Measurements from ENCODE around the gene ADCY7. TPM values are rescaled to one million over a fixed set of nuclear protein-coding genes. Genes with fewer than 3 reads are reported as not detected.

The ADCY7 gene
- polyA plus RNA-seq, 4 donors: 5.2 to 10.9 (median 8.1) TPM

DNA sequence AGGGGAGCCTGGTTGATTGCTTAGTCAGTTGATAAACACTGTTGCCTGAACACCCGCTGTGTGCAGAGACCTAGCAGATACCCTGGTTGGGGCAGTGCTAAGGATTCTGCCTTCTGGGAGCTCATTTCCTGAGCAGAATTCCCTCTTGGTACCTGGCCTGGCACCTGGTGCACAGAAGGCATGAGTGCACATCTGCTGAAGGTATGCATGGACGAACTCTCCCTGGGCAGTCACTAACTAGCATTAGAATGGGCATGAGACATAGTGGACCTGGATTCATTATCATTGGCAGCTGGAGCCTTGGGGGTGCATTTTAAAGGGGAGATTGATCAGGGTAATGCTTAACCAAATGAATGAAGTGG is 13.1 kb downstream of the ADCY7 start:
- DNase-seq (ENCODE audit: low read depth in 4 of 4, low spot score in 2 of 4): no peak

DNA sequence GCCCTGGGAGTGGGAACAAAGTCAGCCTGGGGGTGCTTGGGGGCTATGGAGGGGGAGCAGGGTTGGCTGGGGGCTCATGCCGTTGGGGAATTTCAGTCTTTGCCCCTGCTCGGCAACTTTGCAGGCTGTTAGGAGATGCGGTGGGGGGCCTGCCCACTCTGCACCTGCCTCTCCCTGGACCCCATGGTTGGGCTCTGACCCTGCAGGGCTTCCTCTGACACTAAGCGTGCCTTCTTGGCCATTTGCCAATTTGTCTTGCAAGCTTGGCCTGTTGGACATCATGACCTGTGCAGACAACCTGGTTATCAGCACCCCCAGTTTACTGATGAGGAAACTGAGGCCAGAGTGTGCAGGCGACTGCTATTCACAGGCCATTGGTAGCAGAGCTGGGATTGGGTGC is 14.6 kb downstream of the ADCY7 start:
- DNase-seq (ENCODE audit: low read depth in 4 of 4, low spot score in 2 of 4): no peak

DNA sequence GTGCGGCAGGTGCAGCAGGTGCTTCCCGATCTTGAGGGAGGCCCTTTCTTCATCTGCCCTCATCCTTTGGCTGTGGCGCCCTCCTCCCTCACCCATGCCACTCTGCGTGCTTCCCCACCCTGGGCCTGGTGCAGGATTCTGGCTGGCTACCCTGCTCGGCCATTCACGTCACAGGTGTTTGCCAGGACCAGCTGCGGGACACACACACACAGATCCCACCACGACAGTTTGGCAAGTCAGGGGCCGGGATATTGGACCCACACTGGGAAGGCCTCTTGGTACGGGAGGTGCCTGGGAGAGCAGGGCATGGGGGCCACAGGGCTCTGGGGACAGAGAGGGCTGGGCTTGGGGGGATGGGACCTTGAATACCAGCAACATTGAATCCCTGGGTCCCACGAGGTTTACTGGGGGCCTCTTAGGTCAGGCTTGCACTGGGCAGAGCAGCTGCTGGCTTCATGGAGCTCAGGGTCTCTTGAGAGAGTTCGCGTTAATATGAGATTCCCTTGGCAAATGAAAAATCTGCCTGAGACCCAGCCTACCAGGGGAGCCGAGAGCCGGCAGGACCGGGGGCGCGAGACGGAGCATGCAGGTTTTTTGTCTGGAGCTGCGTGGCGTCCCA is 15.1 kb downstream of the ADCY7 start:
- DNase-seq (ENCODE audit: low read depth in 4 of 4, low spot score in 2 of 4): no peak

DNA sequence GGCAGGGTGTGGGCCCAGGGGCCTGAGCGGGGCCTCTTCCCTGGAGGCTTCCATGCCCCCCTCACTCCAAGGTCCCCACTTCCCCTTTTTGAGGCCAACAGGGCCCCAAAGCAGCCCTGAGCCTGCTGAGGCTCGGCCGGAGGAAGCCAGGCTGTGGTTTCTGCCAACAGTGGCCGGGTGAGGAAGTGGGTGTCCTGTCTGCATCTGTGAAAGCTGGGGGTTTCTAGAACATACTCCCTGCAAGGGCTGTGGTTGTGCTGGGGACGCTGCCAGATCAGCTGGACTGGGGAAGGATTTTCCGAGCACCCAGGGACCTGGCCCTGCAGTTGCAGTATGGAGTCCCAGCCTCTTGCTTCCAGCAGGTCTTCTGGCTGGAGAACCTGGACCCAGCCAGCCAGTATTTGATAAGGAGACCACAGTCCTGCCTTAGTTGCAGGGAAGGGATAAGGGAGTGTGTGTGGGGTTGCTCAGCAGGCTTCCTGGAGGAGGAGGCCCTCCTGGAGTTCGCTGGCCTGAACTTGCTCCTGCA is 15.7 kb downstream of the ADCY7 start:
- no peak for DNase-seq (ENCODE audit: low read depth in 4 of 4, low spot score in 2 of 4)

DNA sequence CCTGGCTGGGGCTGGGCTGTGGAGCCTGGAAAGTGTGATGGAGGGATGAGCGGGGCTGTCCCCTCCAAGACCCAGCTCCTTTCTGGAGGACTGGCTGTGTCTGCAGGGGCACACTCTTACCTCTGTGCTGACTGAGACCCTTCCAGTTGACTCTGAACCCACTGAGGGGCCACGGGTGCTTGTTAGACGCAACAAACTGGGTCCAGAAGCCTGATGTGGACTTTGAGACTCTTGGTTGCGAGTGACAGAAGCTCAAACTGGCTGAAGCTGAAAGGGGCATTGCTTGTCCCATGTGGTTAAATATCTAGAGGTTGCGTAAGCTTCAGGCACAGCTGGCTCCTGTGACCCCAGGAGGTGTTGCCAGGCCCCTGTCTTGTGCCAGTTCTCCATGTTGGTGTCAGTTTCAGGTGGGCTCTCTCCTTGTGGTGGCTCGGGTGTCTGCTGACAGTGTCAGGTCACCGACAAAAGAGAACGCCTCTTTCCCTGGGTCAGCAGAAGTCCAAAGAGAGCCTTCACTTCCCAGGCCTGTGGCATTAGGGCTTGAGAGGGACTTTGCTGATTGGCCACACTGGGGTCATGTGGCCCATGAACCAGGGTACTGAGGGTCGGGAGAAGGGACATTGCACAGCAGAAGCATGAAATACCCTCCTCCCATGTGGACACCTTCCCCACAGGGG is 16.7 kb downstream of the ADCY7 start:
- no peak for DNase-seq (ENCODE audit: low read depth in 4 of 4, low spot score in 2 of 4)

DNA sequence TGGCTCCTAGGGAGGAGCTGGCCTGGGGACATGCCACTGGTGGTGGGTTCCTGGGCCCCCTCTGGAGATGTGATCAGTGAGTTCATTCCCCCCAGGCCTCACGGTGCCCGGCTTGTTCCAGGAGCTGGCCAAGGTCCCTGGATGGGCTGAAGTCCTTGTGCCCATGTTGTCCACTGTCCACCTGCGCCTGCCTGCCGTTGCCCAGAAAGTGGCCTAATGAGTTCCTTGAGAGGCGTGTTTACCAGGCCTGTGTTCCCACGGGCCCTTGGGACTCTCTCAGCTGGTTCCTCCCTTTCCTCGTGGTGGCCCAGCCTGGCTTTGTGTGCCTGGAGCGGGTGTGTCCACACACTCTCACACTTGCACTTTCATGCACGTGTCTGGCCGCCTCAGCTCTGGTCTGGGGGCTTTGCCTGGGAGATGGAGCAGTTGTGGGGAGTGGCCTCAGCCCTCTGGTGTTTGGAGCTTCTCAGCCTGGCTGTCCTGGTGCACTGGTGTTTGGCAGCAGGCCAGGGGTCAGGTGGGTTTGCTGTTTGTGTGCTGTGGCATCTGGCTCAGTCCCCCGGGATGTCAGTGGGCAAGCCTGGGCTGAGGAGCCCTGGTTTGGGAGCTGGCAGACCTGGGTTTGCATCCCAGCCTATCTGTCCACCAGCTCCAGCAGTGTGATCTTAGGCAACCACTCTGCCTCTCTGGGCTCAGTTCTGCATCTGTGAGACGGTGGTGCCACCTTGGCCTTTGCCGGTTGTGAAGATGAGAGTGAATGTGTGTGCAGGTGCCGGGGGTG is 18.0 kb downstream of the ADCY7 start:
- DNase-seq (ENCODE audit: low read depth in 4 of 4, low spot score in 2 of 4): no peak

DNA sequence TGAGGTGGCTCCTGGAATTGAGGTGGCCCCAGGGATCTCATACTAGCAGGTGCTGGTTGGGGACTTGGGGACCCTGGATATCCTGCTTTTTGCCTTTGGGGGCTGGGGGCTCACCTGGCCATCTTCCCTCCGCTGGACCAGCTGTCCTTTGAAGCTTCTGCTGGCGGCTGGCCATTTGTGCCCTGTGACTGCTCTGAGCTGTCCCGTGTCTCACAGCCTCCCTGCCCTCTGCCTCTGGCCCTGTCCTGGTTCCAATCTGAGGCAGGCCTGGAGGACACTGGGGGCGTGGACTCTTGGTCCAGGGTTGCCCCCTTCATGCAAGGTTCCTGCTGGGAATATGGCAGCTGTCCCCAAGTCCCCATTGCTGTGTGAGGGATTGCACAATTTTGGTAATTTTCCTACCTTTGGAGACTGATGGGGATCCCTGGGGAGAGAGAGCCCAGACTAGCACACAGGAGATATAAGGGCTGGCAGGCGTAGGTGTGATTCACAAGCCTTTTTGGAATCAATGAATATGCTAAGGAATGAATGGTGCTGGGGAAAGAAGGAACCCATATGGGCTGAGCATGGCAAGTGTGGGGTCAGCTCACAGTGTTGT is 19.2 kb downstream of the ADCY7 start:
- DNase-seq (ENCODE audit: low read depth in 4 of 4, low spot score in 2 of 4): no peak

DNA sequence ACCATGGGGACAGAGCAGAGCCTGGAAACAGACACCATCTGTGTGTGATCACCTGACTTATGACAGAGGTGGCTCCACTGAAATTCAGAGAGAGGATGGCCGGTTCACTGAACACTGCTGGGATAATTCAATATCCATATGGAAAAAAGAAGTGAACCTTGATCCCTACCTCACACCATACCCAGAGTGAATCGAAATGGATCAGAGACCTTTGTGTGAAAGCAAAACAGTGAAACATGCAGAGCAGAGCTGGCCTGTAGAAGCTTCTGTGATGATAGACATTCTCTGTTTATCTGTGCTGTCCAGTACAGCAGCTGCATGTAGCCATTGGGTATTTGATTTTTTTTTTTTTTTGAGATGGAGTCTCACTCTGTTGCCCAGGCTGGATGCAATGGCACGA is 20.3 kb downstream of the ADCY7 start:
- DNase-seq (ENCODE audit: low read depth in 4 of 4, low spot score in 2 of 4): no peak

DNA sequence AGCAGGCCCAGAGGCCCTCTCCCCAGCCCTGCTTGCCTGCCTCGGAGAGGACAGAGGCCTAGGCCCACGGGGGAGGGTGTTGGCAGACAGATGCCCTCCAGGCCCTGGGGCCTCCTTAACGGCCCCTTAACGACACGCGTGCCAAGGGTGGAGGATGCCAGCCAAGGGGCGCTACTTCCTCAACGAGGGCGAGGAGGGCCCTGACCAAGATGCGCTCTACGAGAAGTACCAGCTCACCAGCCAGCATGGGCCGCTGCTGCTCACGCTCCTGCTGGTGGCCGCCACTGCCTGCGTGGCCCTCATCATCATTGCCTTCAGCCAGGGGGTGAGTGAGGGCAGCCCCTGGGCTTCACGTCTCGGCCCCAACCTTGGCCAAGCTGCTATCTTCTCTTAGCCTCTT is 21.7 kb downstream of the ADCY7 start:
- no peak for DNase-seq (ENCODE audit: low read depth in 4 of 4, low spot score in 2 of 4)

DNA sequence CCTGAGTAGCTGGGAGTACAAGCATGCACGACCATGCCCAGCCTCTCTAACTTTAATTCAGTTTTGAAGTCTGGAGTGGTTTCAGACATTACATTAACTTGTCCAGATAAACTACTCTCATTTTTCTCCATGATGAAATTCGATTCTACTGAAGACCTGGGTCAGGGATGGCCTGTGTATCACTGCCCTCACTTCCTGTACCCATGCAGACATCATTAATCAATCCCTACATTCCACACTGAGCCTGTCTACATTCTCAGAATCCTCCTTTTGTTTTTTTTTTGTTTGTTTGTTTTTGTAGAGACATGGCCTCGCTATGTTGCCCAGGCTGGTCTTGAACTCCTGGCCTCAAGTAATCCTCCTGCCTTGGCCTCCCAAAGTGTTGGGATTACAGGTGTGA is 22.6 kb downstream of the ADCY7 start:
- DNase-seq (ENCODE audit: low read depth in 4 of 4, low spot score in 2 of 4): no peak

DNA sequence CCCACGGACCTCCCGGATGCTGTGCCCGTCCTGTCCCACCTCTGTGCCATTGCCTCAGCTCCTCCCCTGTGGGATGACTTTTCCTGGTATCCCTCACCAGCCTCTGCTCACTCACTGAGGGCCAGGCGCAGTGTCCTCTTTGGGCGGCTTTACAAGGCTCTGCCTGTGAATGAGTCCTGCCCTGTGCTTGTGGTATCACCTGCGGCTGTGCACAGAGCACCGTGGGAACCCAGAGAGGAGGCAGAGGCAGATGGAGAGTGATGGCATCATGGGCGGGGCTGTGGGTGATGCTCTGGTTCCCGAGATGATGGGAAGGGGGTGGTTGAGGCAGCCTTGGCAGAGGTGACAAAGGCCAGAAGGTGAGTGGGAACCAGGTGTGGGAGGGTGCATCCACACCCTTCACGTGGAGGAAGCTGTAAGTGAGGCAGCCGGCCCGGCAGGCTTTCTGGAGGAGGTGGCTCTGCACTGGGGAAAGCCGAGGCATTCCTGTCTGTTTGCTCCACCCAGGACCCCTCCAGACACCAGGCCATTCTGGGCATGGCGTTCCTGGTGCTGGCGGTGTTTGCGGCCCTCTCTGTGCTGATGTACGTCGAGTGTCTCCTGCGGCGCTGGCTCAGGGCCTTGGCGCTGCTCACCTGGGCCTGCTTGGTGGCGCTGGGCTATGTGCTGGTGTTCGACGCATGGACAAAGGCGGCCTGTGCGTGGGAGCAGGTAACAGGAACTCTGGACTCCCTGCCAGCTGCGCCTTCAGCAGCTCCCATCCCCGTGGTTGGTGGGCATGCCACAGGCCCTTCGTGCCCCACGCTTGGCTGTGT is 23.8 kb downstream of the ADCY7 start:
- DNase-seq (ENCODE audit: low read depth in 4 of 4, low spot score in 2 of 4): no peak

DNA sequence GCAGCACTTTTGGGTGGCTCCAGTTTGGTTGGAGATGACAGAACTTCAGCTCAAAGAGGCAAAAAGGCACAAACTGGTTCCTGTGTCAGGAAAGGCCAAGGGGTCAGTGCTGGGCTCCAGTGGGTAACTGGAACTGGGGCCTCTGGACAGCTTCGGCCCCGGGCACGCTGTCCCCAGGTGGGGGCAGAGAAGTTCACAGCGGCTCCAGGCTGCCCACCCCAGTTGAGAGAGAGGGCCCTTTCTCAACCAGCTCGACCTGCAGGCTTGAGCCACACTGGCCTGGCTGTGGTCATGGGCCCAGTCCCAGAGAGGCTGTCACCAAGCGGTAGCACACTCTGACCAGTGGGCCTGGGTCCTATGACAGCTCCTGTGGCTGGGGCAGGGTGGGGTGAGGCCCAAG is 24.5 kb downstream of the ADCY7 start:
- no peak for DNase-seq (ENCODE audit: low read depth in 4 of 4, low spot score in 2 of 4)

DNA sequence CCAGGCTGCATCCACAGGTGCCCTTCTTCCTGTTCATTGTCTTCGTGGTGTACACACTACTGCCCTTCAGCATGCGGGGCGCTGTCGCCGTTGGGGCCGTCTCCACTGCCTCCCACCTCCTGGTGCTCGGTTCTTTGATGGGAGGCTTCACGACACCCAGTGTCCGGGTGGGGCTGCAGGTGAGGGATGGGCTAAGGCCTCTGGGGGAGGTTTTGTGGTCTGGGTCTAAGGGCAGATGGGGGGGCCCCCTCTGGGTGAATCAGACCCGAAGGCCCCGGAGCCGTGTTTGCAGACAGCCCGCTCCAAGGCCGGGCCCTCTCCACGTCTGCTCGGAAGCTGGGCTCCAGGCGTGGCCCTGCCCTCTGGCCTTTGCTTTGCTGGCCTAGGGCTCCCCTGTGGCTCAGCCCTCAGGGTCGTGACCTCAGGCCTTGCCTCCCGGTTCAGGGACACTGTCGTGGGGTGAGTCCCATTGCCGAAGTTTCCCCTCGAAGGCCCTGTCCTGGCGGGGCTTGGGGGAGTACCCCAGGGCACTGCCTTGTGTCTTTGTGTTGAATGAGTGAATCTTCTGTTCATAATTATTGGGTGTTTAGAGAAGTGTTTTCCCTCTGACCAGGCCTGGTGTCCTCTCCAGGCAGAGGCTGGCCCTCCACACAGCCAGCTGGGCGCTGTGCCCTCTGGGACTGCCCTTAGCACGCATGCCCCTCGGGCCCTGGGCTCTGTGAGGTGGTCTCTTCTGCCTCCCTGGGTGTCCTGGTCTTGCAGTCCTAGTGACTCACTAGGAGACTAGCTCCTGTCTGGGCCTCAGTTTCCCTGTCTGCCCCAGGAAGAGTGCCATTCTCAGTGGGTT is 25.6 kb downstream of the ADCY7 start:
- no peak for DNase-seq (ENCODE audit: low read depth in 4 of 4, low spot score in 2 of 4)

DNA sequence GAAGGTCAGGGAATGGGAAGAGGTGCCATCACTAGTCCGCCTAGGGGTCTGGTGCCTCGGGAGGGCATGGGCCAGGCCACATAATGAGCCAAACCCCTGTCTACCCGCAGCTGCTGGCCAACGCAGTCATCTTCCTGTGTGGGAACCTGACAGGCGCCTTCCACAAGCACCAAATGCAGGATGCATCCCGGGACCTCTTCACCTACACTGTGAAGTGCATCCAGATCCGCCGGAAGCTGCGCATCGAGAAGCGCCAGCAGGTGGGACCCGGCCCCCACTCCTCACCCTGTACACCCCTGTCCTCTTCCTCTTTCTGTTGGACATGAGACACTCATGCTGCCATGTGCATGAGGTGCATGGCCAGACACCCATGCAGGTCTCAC is 26.2 kb downstream of the ADCY7 start:
- DNase-seq (ENCODE audit: low read depth in 4 of 4, low spot score in 2 of 4): no peak

DNA sequence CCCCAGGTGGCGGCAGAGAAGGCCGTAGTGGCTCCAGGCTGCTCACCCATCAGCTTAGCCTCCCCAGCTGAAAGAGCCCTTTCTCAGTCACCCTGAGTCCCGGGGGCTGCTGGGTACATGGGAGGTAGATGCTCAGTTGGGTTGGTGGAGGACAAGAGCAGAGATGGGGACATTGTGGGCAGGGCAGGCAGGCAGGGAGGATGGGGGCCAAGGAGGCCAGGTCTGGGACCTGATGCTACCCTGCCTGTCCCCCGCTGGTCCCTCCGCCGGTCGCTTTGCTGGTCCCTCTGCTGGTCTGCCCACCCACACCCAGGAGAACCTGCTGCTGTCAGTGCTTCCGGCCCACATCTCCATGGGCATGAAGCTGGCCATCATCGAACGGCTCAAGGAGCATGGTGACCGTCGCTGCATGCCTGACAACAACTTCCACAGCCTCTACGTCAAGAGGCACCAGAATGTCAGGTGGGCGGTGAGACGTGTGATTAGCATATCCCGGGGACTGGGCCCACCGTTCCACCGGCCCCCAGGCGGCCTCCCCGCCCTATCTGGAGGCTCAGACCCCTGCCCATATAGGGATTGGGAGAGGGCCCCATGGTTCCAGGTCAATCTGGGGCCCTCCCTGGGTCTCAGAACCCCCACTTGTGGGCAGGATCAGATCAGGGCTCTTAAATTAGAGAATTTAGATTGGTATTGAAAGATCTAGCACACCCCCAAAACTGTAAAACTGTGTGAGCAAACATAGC is 26.9 kb downstream of the ADCY7 start:
- DNase-seq (ENCODE audit: low read depth in 4 of 4, low spot score in 2 of 4): no peak

DNA sequence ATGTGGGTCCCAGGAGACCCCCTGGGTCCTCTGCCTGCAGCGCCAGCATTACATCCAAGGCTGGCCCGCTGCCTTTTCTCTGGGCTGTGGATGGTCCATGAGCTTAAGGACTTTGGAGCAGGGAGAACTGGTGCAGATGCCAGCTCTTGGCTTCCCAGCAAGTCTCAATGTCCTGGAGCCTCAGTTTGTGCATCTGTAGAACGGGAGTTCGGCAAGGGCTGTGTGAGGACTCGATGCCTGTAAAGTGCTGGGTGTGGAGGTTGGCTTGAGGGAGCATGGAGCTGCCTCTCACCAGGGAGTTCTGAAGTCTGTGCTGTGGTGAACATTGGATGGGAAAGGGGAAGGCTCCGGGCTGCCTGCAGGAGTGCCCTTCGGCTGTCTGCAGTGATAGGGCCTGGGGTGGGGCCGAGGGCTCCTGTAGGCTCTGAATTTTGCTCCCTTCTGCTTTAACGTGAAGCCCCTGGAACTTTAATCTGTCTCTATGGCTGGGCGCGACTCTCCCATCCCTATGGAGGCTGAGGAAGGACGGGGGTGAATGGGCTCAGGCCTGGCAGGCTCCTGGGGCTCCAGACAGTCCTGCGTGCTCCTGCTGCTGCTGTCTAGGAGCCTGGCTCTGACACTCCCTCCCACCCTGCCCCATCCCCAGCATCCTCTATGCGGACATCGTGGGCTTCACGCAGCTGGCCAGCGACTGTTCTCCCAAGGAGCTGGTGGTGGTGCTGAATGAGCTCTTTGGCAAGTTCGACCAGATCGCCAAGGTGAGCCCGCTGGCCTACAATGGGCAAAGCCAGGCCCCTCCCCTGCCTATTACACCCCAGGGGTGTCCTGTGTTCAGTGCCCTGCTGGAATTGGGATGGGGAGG is 27.9 kb downstream of the ADCY7 start:
- DNase-seq (ENCODE audit: low read depth in 4 of 4, low spot score in 2 of 4): no peak

DNA sequence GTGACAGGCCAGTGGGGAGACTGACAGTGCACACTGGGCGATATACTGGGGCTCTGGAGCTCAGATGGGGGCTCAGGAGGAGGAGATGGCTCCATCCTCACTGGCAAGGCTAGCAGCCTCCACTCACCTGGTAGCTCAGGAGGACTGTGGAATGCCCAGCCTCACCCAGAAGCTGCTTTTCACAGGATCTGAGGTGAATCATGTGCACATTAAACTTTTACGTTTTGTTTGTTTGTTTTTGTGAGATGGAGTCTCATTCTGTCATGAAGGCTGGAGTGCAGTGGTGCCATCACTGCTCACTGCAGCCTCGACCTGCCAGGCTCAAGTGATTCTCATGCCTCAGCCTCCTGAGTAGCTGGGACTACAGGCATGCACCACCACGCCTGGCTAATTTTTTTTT is 28.6 kb downstream of the ADCY7 start:
- no peak for DNase-seq (ENCODE audit: low read depth in 4 of 4, low spot score in 2 of 4)

DNA sequence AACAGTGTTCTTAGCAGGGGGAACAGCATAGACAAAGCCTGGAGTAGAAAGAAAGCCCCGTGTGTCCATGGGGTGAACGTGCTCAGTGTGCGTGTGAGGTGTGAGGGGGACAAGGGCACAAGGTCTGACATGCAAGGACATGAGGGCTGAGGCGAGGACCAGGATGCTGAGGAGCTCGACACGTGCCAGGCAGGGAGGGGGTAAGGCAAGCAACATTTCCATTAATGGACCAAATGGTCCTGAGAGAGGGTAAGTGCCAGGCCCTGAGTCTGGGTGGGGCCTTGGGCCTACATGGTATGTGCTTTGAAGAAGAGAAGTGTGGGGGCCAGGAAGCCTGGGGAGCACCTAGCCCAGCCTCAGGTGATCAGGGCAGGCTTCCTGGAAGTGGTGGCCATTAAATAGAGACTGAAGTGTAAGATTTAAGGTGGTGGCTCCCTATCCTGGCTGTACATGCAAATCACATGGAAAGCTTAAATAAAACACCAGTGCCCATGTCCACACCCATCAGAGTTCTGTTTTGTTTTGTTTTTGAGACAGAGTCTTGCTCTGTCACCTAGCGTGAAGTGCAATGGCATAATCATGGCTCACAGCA is 29.3 kb downstream of the ADCY7 start:
- no peak for DNase-seq (ENCODE audit: low read depth in 4 of 4, low spot score in 2 of 4)

All from left renal cortex interstitium (tissue), 4 donors.